ENCODE results near the gene TMEM219. TPM values are rescaled to one million over a fixed set of nuclear protein-coding genes. Genes with fewer than 3 reads are reported as not detected.

Gene TMEM219
- total RNA-seq, 4 donors from 2014 or later, result 89.1 to 131 (median 100) TPM

DNA sequence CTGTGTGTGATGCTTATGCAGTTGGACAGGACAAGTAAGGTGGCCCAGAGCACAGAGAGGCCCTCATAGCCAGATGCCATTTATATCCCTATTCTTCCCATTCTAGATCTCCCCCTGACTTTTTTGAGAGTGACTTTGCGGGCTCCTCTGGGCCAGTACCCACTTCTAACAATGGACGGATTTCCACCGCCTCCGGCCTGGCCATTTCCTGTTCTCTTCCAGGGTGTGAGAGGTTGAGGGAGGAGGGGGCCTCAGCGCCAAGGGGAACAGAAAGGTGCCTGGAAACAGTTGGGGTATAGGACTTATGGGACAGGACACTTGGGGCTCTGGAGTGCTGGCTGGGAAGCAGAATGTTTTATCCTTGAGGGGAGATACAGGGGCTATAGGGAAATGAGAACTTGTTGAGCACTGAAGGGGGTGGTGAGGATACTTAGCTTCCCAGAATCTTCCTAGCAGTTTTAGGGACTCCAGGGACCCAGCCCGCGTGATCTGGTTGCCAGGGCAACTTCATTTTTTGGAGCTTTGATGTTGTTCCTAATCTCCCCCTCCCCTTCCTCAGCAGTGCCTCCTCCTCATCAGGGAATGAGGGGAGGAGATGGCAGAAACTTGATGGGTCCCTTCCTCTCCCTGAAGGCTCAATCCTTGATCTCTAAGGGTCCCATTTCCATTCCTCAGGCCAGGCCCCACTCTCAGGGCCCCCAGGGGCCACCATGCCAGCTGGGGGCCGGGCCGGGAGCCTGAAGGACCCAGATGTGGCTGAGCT, 15.4 kb downstream of the TMEM219 start:
- Histone ChIP-seq H3K9me3 (no peaks in the 10 kb centered on the region), H3K4me1 (peaks cover 5 to 51% (median 31%) of the 10 kb centered on the region in 3 donors), H3K27ac (peak overlapping the region in 3 of 4 donors; percentile 18 to 94 (median 92)), H3K4me3 (peak overlapping the region in 1 of 2 donors; percentile 95), H3K36me3 (peaks cover 0 to 51% of the 10 kb centered on the region in 2 donors), H3K27me3 (no peaks in the 10 kb centered on the region)
- no peak for TF ChIP-seq EP300 (IDR thresholded peaks at IDR 0.05)
- no peak for TF ChIP-seq POLR2A (IDR thresholded peaks at IDR 0.05)
- TF ChIP-seq CTCF (IDR thresholded peaks at IDR 0.05), result no peak
- no peak for TF ChIP-seq POLR2AphosphoS5 (IDR thresholded peaks at IDR 0.05)
- 43 to 60% methylated on average over 1 to 4 of the region's 9 CpGs for WGBS, 2 donors (ENCODE audit: low coverage in 1 of 2)
- ATAC-seq, result no peak

DNA sequence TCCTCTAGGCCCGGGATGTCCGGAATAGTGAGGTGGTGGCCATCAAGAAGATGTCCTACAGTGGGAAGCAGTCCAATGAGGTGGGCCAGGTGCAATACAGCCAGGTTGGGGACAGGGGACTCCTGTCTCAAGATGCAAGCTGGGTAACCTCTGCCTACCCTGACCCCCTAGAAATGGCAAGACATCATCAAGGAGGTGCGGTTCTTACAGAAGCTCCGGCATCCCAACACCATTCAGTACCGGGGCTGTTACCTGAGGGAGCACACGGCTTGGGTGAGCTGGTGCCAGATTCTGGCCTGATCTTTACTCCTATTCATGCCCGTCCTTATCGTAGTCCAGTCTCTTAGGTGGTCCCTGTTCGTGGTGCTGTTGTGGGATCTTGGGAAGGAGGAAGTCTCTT, 16.2 kb downstream of the TMEM219 start:
- Histone ChIP-seq H3K36me3 (peaks cover 0 to 57% of the 10 kb centered on the region in 2 donors), H3K4me1 (peaks cover 5 to 49% (median 31%) of the 10 kb centered on the region in 3 donors), H3K4me3 (no peak overlapping the region), H3K27me3 (no peaks in the 10 kb centered on the region), H3K9me3 (no peaks in the 10 kb centered on the region), H3K27ac (peak overlapping the region in 3 of 4 donors; percentile 18 to 94 (median 92))
- TF ChIP-seq POLR2A (IDR thresholded peaks at IDR 0.05), result no peak
- no peak for TF ChIP-seq POLR2AphosphoS5 (IDR thresholded peaks at IDR 0.05)
- TF ChIP-seq EP300 (IDR thresholded peaks at IDR 0.05), result no peak
- no peak for TF ChIP-seq CTCF (IDR thresholded peaks at IDR 0.05)
- ATAC-seq, result no peak
- 80 to 100% methylated on average over 1 of the region's 9 CpGs for WGBS, 2 donors (ENCODE audit: low coverage in 1 of 2)

- Histone ChIP-seq H3K9me3 (no peaks in the 10 kb centered on the region), H3K4me3 (no peak overlapping the region), H3K27me3 (no peaks in the 10 kb centered on the region), H3K27ac (peak overlapping the region in 1 of 4 donors; percentile 92), H3K36me3 (peaks cover 0 to 63% of the 10 kb centered on the region in 2 donors), H3K4me1 (peaks cover 5 to 46% (median 28%) of the 10 kb centered on the region in 3 donors)
- TF ChIP-seq POLR2A (IDR thresholded peaks at IDR 0.05), result no peak
- no peak for TF ChIP-seq CTCF (IDR thresholded peaks at IDR 0.05)
- TF ChIP-seq EP300 (IDR thresholded peaks at IDR 0.05), result no peak
- no peak for TF ChIP-seq POLR2AphosphoS5 (IDR thresholded peaks at IDR 0.05)
- 60 to 89% methylated on average over 1 to 4 of the region's 9 CpGs for WGBS, 2 donors (ENCODE audit: low coverage in 1 of 2)
- no peak for ATAC-seq
Measured at GRCh38 chr16:29978564-29979270, 16.8 kb downstream of the TMEM219 start.

- ATAC-seq, result no peak
- no peaks in the 10 kb centered on the region for H3K27me3 ChIP-seq
- no peak overlapping the region for H3K27ac ChIP-seq
- WGBS, 2 donors (ENCODE audit: low coverage in 1 of 2), result 59 to 83% methylated on average over 6 to 8 of the region's 24 CpGs
- H3K4me1 ChIP-seq, result peaks cover 0 to 9% (median 4%) of the 10 kb centered on the region in 3 donors
- no peak overlapping the region for H3K4me3 ChIP-seq
- no peak for TF ChIP-seq POLR2A (IDR thresholded peaks at IDR 0.05)
- TF ChIP-seq EP300 (IDR thresholded peaks at IDR 0.05), result no peak
- no peak for TF ChIP-seq CTCF (IDR thresholded peaks at IDR 0.05)
- no peak for TF ChIP-seq POLR2AphosphoS5 (IDR thresholded peaks at IDR 0.05)
- peaks cover 0 to 100% of the 10 kb centered on the region in 2 donors for H3K36me3 ChIP-seq
- no peaks in the 10 kb centered on the region for H3K9me3 ChIP-seq
Measured at GRCh38 chr16:29982560-29983419, 20.9 kb downstream of the TMEM219 start.
